Activated CD4-positive, alpha-beta memory T cell treated with anti-CD3 and anti-CD28 coated beads for 36 hours (primary cell): Measurements from ENCODE around the gene ILRUN. TPM values are rescaled to one million over a fixed set of nuclear protein-coding genes. Genes with fewer than 3 reads are reported as not detected.
"Not testable (repeated sequence)": the region's sequence is repeated elsewhere in the genome, so short reads cannot be mapped to it uniquely, and the experiment has no call there.

Experiments
- CTCF ChIA-PET: fragments of 350-600 bp; sonication (Branson Sonifier 250); formaldehyde crosslinking; loops from one replicate; lab custom pipeline; 2021; ENCODE audit warnings: antibody characterized with exemption, inconsistent platforms; lab: Charles Lee
- POLR2A ChIA-PET: fragments of 350-600 bp; sonication (Branson Sonifier 250); formaldehyde crosslinking; loops from one replicate; lab custom pipeline; 2021; ENCODE audit warnings: antibody characterized with exemption; lab: Charles Lee
- DNase-seq: peaks from one replicate; pipeline ENCODE4 v3.0.0-alpha.2; 2020
- H3K27ac Mint-ChIP-seq: one replicate; pipeline ENCODE4 v1.8.0; 2021; ENCODE audit warnings: mixed read lengths
- H3K27me3 Mint-ChIP-seq: one replicate; pipeline ENCODE4 v1.8.0; 2021; ENCODE audit warnings: mixed read lengths
- H3K36me3 Mint-ChIP-seq: one replicate; pipeline ENCODE4 v1.8.0; 2021; ENCODE audit warnings: mixed read lengths
- H3K4me1 Mint-ChIP-seq: one replicate; pipeline ENCODE4 v1.8.0; 2021; ENCODE audit warnings: low read depth, mixed read lengths
- H3K4me3 Mint-ChIP-seq: one replicate; pipeline ENCODE4 v1.8.0; 2021; ENCODE audit warnings: mild to moderate bottlenecking, mixed read lengths
- H3K9me3 Mint-ChIP-seq: one replicate; pipeline ENCODE4 v1.8.0; 2021; ENCODE audit warnings: mixed read lengths
- intact Hi-C: fragments of 100-400 bp; cut with micrococcal nuclease; formaldehyde crosslinking; loops from one replicate; pipeline ENCODE4 v1.15.1; 2023
- total RNA-seq, 2 experiments: library from RNA; stranded (reverse); gene quantifications; one replicate each; pipeline ENCODE4 v1.2.3, GENCODE V29; 2021

ILRUN gene
- total RNA-seq, 2 experiments from 2014 or later, result 62.3 to 65.2 TPM

DNA sequence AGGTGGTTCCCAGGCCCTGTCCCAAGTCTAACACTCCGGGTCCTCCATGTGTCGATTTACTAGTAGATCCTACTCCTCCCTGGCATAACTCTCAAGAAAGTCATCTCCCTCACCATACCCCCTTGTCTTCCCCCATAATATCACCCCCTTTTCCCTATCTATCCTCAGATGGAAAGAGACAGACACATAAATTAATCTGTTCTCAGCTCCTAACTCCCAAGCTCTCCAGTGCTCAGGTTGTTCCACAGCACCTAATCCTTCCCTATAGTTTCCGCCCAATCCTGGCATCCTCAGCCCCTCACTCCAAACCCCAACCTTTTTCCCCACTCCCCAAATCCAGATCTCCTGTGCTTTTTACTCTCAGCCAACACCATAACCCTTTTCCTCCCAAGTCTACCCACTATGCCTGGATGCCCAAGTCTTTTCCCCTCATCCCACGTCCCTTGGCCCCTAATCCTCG, 808 bp downstream of the ILRUN start:
- no peak for DNase-seq
- Mint-ChIP-seq H3K4me1 (peaks cover 52% of the 10 kb centered on the region), H3K27me3 (no peaks in the 10 kb centered on the region), H3K36me3 (peaks cover 2% of the 10 kb centered on the region), H3K9me3 (no peaks in the 10 kb centered on the region), H3K27ac (peak overlapping the region; percentile 38), H3K4me3 (peak overlapping the region; percentile 87)
- POLR2A ChIA-PET, result interaction anchor here (1.4 to 2.8 kb wide), 3 partner anchors 23 to 61 kb away, joined by 5 to 28 read pairs (median 21); partner anchors contain the start of gene SNRPC
- intact Hi-C loops, result loop anchor here (1.0 to 5.0 kb wide), 2 partner anchors 22 to 38 kb away; no protein-coding TSS in a partner anchor
- CTCF ChIA-PET, result interaction anchor here (0.9 to 2.1 kb wide), 5 partner anchors 20 to 169 kb away, joined by 3 to 8 read pairs (median 4); partner anchors contain the start of gene SNRPC

DNA sequence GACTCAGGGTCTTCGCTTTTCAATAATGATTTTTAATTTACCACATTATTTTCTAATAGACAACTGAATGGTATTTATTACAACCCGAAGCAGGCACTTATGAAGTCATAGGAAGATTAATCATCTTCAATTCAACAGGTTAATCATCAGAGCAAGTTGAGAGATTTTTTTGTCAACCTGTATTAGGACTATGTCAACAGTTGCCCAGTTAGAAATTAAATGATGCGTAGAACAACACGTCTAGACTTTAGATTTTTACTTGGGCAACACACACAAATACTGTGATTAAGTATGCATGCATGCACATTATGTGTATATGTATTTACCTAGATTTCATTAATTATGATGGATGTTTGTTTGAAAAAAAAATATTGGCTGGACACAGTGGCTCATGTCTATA, 4.3 kb downstream of the ILRUN start:
- POLR2A ChIA-PET, result no interaction called here
- no peak for DNase-seq
- peaks cover 7% of the 10 kb centered on the region for H3K36me3 Mint-ChIP-seq
- peaks cover 57% of the 10 kb centered on the region for H3K4me1 Mint-ChIP-seq
- no peak overlapping the region for H3K27ac Mint-ChIP-seq
- CTCF ChIA-PET, result no interaction called here
- H3K9me3 Mint-ChIP-seq, result no peaks in the 10 kb centered on the region
- intact Hi-C loops, result no loop called here
- no peaks in the 10 kb centered on the region for H3K27me3 Mint-ChIP-seq
- H3K4me3 Mint-ChIP-seq, result no peak overlapping the region

DNA sequence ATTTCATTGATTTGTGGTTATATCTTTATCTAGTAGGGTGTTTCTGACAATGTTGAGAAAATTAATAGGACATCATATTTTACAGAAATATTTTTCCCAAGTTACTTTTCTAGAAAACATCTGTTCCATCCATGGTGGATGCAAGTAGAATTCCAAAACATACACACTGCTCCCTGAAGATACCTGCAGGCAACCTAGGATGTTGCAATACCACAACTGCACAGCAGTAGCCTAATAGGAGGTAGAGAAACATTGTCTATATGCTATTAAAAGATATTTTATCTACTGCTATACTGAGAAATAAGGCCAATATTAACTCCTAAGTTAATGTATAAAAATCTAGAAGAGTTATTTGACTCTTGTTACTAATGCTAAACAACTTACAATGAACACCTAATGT, 6.8 kb downstream of the ILRUN start:
- ChIA-PET CTCF (no interaction called here), POLR2A (no interaction called here)
- no peak overlapping the region for H3K27ac Mint-ChIP-seq
- peaks cover 54% of the 10 kb centered on the region for H3K4me1 Mint-ChIP-seq
- intact Hi-C loops, result no loop called here
- H3K4me3 Mint-ChIP-seq, result no peak overlapping the region
- peaks cover 10% of the 10 kb centered on the region for H3K36me3 Mint-ChIP-seq
- DNase-seq, result no peak
- H3K9me3 Mint-ChIP-seq, result no peaks in the 10 kb centered on the region
- H3K27me3 Mint-ChIP-seq, result no peaks in the 10 kb centered on the region

DNA sequence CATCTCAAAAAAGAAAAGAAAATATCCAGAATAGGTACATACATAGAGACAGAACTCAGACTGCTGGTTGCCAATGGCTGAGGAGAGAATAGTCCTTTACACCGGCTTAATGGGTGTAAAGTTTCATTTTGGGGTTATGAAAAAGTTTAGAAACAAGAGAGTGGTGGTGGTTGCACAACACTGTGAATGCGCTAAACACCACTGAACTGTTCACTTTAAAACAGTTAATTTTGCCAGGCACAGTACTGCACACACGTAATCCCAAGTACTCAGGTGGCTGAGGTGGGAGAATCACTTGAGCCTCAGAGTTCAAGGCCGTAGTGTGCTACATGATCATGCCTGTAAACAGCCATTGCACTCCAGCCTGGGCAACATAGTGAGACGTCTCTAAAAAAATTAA, 7.6 kb downstream of the ILRUN start:
- Mint-ChIP-seq H3K4me1 (peaks cover 53% of the 10 kb centered on the region), H3K36me3 (peaks cover 9% of the 10 kb centered on the region), H3K9me3 (no peaks in the 10 kb centered on the region), H3K27me3 (no peaks in the 10 kb centered on the region), H3K27ac (no peak overlapping the region), H3K4me3 (no peak overlapping the region)
- DNase-seq, result no peak
- ChIA-PET CTCF (no interaction called here), POLR2A (no interaction called here)
- intact Hi-C loops, result no loop called here

DNA sequence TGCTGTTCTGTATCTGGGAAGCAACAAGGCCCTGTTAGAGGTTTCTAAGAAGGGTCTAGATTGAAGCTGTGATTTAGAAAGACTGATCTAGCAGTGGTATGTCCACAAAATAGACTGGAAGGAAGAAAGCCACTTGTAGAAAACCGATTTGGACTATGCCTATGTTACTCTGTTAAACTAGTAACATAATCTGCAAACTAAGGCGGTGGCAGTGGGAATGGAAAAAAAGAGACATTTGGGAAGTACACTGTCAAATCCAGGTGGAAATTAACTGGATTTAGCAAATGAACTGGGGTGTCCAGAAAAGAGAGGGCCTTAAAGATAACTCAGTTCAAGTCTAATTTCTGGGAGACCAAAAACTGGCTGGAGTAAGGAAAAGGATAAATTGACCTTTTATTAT, 11.6 kb downstream of the ILRUN start:
- intact Hi-C loops, result no loop called here
- H3K9me3 Mint-ChIP-seq, result no peaks in the 10 kb centered on the region
- H3K27me3 Mint-ChIP-seq, result no peaks in the 10 kb centered on the region
- H3K4me3 Mint-ChIP-seq, result no peak overlapping the region
- no peak overlapping the region for H3K27ac Mint-ChIP-seq
- peaks cover 38% of the 10 kb centered on the region for H3K4me1 Mint-ChIP-seq
- peaks cover 9% of the 10 kb centered on the region for H3K36me3 Mint-ChIP-seq
- POLR2A ChIA-PET, result no interaction called here
- CTCF ChIA-PET, result no interaction called here
- no peak for DNase-seq

DNA sequence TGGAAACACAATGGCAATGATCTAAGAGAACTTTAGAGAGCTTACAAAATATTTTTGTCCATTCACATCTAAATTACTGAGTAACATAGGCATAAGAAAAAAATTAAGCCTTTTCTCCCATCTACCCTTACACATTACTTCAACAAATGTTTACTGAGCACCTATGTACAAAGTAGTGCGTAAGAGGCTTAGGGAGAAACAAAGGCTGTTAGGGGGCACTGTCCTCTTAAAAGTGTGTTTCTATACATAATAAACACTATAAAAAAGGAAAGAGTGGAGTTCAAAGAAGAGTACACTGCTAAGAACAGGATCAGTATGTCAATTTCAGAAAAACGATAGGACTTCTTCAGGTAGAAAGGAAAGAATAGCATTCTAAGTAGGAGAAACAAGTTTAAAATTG, 12.2 kb downstream of the ILRUN start:
- CTCF ChIA-PET, result no interaction called here
- POLR2A ChIA-PET, result no interaction called here
- no peak overlapping the region for H3K27ac Mint-ChIP-seq

DNA sequence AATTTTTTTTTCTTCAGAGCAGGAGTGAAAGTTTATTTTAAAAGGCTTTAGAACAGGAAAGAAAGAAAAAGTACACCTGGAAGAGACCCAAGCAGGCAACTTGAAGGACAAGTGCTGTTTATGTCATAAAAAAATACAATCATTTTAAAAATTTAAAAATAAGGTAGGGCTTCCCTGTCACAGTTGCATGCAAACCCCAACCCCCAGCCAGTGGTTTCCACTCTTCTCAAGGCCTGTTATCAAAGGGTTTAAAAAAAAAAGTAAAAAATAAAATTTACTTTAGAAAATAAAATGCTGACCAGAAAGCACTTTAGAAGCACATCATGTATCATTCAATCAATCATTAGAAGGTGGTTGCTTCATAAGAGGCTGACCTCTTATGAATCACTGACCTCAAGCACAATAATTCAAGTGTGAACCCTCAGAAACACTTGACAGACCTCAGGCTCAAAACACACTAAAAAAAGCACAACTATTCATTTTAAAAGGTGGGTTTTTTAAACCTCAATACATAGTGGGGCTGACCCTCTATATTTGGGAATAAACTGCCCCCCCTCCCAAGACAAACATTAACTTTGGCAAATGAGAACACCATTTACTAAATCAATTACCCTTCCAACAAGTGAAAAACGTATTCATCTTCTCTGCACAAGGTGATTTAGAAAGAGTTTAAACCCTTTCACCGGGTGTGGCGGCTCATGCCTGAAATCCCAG, 15.6 kb downstream of the ILRUN start:
- Mint-ChIP-seq H3K4me1 (peaks cover 28% of the 10 kb centered on the region), H3K36me3 (peaks cover 2% of the 10 kb centered on the region), H3K9me3 (no peaks in the 10 kb centered on the region), H3K27me3 (no peaks in the 10 kb centered on the region), H3K27ac (no peak overlapping the region), H3K4me3 (no peak overlapping the region)
- POLR2A ChIA-PET, result no interaction called here
- no peak for DNase-seq
- intact Hi-C loops, result no loop called here
- CTCF ChIA-PET, result interaction anchor here (0.7 kb wide), 2 partner anchors 8 to 65 kb away, joined by 3 to 5 read pairs; no protein-coding TSS in a partner anchor

More for the DNA sequence above, 12.2 kb downstream of the ILRUN start:
- no peaks in the 10 kb centered on the region for H3K27me3 Mint-ChIP-seq
- no peaks in the 10 kb centered on the region for H3K9me3 Mint-ChIP-seq
- H3K4me1 Mint-ChIP-seq, result peaks cover 36% of the 10 kb centered on the region
- intact Hi-C loops, result no loop called here
- no peak for DNase-seq
- no peak overlapping the region for H3K4me3 Mint-ChIP-seq
- H3K36me3 Mint-ChIP-seq, result peaks cover 9% of the 10 kb centered on the region

DNA sequence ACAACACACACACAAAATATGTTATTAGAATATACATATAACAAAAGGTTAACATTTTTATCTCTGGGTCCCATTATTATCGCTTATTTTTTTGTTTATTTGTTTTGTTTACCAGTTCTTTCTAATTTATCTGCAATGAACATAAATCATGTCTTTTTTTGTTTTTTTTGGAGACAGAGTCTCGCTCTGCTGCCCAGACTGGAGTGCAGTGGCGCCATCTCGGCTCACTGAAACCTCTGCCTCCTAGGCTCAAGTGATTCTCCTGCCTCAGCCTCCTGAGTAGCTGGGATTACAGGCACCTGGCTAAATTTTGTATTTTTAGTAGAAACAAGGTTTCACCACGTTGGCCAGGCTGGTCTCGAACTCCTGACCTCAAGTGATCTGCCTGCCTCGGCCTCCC, 16.3 kb downstream of the ILRUN start:
- Mint-ChIP-seq H3K27ac (peak overlapping the region; percentile 33), H3K4me1 (peaks cover 32% of the 10 kb centered on the region)
- DNase-seq, intact Hi-C loops, H3K27me3 Mint-ChIP-seq, POLR2A ChIA-PET, H3K4me3 Mint-ChIP-seq, H3K36me3 Mint-ChIP-seq, CTCF ChIA-PET, H3K9me3 Mint-ChIP-seq: not testable (repeated sequence)

DNA sequence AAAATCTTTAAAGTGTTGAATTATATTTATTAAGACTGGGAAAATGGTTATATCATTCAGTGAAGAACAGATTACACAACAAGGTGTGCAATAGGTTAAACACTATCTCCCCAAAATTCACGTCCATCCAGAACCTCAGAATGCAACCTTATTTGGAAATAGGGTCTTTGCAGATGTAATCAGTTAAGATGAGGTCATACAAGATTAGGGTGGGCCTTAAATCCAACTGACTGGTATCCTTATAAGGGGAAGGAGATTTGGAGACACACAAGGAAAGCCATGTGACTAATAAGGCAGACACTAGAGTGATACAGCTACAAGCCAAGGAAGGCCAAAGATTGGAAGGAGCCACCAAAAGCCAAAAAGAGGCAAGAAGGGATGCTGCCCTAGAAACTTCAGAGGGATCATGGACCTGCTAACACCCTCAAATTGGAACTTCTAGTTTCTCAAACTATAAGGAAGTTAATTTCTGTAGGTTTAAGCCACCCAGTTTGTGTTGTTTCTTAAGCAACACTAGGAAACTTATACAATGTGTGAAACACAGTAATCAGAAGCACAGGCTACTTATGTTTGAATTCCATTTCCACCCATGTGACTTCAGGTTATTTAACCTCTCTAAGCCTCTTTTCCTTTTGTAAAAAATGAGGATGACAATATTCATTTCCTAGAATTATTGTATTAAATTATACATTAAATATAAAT, 16.9 kb downstream of the ILRUN start:
- intact Hi-C loops, result no loop called here

DNA sequence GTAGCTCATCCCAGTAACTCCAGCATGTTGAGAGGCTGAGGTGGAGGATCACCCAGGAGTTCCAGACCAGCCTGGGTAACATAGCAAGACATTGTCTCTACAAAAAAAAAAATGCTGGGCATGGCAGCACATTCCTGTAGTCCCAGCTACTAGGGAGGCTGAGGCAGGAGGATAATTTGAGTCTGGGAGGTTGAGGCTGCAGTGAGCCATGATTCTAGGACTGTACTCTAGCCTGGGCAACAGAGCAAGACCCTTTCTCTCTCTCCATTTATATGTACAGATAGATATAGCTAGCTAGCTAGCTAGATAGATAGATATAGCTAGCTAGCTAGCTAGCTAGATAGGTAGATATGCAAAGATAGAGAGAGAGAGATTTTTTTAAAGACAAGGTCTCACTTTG, 20.4 kb downstream of the ILRUN start:
- intact Hi-C loops, result no loop called here
- peaks cover 55% of the 10 kb centered on the region for H3K4me1 Mint-ChIP-seq
- H3K27ac Mint-ChIP-seq, result peak overlapping the region; percentile 63
- no peaks in the 10 kb centered on the region for H3K36me3 Mint-ChIP-seq
- DNase-seq, result no peak
- no peaks in the 10 kb centered on the region for H3K27me3 Mint-ChIP-seq
- no peak overlapping the region for H3K4me3 Mint-ChIP-seq
- no peaks in the 10 kb centered on the region for H3K9me3 Mint-ChIP-seq
- ChIA-PET POLR2A (interaction anchor here (0.9 kb wide), 1 partner anchor 43 kb away, joined by 4 read pairs; no protein-coding TSS in a partner anchor), CTCF (interaction anchor here (0.8 to 4.2 kb wide), 2 partner anchors 19 to 20 kb away, joined by 3 to 20 read pairs; partner anchors contain the start of gene ILRUN)

More for the DNA sequence above, 16.9 kb downstream of the ILRUN start:
- no peaks in the 10 kb centered on the region for H3K9me3 Mint-ChIP-seq
- H3K36me3 Mint-ChIP-seq, result no peaks in the 10 kb centered on the region
- no peak for DNase-seq
- POLR2A ChIA-PET, result no interaction called here
- no peak overlapping the region for H3K4me3 Mint-ChIP-seq
- peaks cover 33% of the 10 kb centered on the region for H3K4me1 Mint-ChIP-seq
- no peak overlapping the region for H3K27ac Mint-ChIP-seq
- CTCF ChIA-PET, result no interaction called here
- no peaks in the 10 kb centered on the region for H3K27me3 Mint-ChIP-seq

DNA sequence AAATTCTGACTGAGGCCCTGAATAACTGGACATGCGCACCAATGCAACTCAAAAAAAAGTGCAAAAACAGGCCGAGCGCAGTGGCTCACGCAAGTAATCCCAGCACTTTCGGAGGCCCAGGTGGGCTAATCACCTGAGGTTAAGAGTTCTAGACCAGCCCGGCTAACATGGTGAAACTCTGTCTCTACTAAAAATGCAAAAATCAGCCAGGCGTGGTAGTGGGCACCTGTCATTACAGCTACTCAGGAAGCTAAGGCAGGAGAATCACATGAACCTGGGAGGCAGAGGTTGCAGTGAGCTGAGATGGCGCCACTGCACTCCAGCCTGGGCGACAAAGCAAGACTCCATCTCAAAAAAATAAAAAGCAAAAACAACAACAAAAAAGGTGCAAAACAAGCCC, 21.6 kb downstream of the ILRUN start:
- POLR2A ChIA-PET, result interaction anchor here (4.3 to 5.0 kb wide), 2 partner anchors 18 to 22 kb away, joined by 21 to 52 read pairs; partner anchors contain the start of gene ILRUN
- H3K4me1 Mint-ChIP-seq, result peaks cover 58% of the 10 kb centered on the region
- H3K27ac Mint-ChIP-seq, result peak overlapping the region; percentile 92
- H3K9me3 Mint-ChIP-seq, H3K4me3 Mint-ChIP-seq, DNase-seq, H3K36me3 Mint-ChIP-seq, H3K27me3 Mint-ChIP-seq: not testable (repeated sequence)
- intact Hi-C loops, result loop anchor here (1.0 kb wide), 1 partner anchor 82 kb away; the partner anchor contains the start of gene SNRPC
- CTCF ChIA-PET, result interaction anchor here (0.8 to 4.2 kb wide), 2 partner anchors 18 to 78 kb away, joined by 4 to 20 read pairs; no protein-coding TSS in a partner anchor

DNA sequence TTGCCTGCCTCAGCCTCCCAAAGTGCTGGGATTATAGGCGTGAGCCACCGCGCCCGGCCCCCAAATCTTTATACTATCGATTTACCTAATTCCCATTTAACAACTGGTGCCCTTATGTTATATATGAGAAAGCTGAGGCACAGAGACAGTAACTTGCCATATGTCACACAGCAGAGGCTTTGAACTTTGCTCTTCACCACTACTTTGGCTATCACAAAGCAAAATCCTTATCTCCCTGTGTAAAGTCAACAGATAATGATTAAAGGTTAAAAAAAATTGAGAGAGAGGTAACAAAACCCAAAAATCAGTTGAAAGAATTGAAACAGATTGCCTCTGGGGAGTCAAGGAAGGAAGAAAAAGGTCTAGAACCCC, 22.3 kb downstream of the ILRUN start:
- DNase-seq, result no peak
- peak overlapping the region; percentile 14 for H3K4me3 Mint-ChIP-seq
- H3K4me1 Mint-ChIP-seq, result peaks cover 55% of the 10 kb centered on the region
- ChIA-PET CTCF (interaction anchor here (2.8 to 4.2 kb wide), 2 partner anchors 17 to 22 kb away, joined by 8 to 20 read pairs; partner anchors contain the start of gene ILRUN), POLR2A (interaction anchor here (4.3 to 5.0 kb wide), 2 partner anchors 17 to 22 kb away, joined by 21 to 52 read pairs; partner anchors contain the start of gene ILRUN)
- H3K36me3 Mint-ChIP-seq, result no peaks in the 10 kb centered on the region
- intact Hi-C loops, result loop anchor here (1.0 kb wide), 1 partner anchor 83 kb away; the partner anchor contains the start of gene SNRPC
- H3K27me3 Mint-ChIP-seq, result no peaks in the 10 kb centered on the region
- peak overlapping the region; percentile 92 for H3K27ac Mint-ChIP-seq
- H3K9me3 Mint-ChIP-seq, result no peaks in the 10 kb centered on the region
